WERI-Rb-1 (cell line): ENCODE measurements around the gene C20orf202.

Experiments used
- DNase-seq: peaks from one replicate; pipeline ENCODE4 v3.0.0-alpha.2; 2020
- H3K27ac ChIP-seq: fragments of 250-450 bp; sonication (Bioruptor Pico); 2 replicates; pipeline ENCODE4 v1.5.1; 2020; ENCODE audit warnings: mild to moderate bottlenecking, moderate library complexity
- H3K27me3 ChIP-seq: fragments of 250-450 bp; sonication (Bioruptor Pico); 2 replicates; pipeline ENCODE4 v1.5.1; 2021; ENCODE audit warnings: mild to moderate bottlenecking, low read depth, moderate library complexity; ENCODE audit not compliant: insufficient read depth, severe bottlenecking
- H3K36me3 ChIP-seq: fragments of 250-450 bp; sonication (Bioruptor Pico); 2 replicates; pipeline ENCODE4 v1.5.1; 2020; ENCODE audit warnings: mild to moderate bottlenecking, moderate library complexity
- H3K4me3 ChIP-seq: 2 replicates; pipeline ENCODE4 v1.5.1; 2011; ENCODE audit warnings: low read depth, mild to moderate bottlenecking, control low read depth, low read length
- H3K9me3 ChIP-seq: fragments of 250-450 bp; sonication (Bioruptor Pico); 2 replicates; pipeline ENCODE4 v1.5.1; 2021; ENCODE audit warnings: mild to moderate bottlenecking, moderate library complexity; ENCODE audit not compliant: severe bottlenecking
- CTCF ChIP-seq: IDR thresholded peaks from 2 replicates; pipeline ENCODE4 v1.5.1; 2011; ENCODE audit warnings: low read depth, mild to moderate bottlenecking, control low read depth, inconsistent platforms, low read length

Gene C20orf202

GRCh38 chr20:1225263-1225782 is 22.1 kb downstream of the C20orf202 start:
- Histone ChIP-seq H3K9me3 (peaks cover 12% of the 10 kb centered on the region), H3K4me3 (peak overlapping the region; percentile 44), H3K36me3 (no peaks in the 10 kb centered on the region), H3K27me3 (no peaks in the 10 kb centered on the region), H3K27ac (no peak overlapping the region)
- DNase-seq, result no peak
- no peak for TF ChIP-seq CTCF

- H3K4me3 ChIP-seq, result peak within 1 kb of the TSS; percentile 84
- no peak for TF ChIP-seq CTCF
- peak; percentile 87 for DNase-seq
- H3K27ac ChIP-seq, result peak within 1 kb of the TSS; percentile 58
- no peaks in the 10 kb centered on the region for H3K36me3 ChIP-seq
- H3K27me3 ChIP-seq, result no peaks in the 10 kb centered on the region
- peaks cover 12% of the 10 kb centered on the region for H3K9me3 ChIP-seq
Observed at GRCh38 chr20:1225783-1226654, 22.8 kb downstream of the C20orf202 start, which contains the start of gene RAD21L1. Gene RAD21L1, plus strand, starts transcription at chr20:1226044. Its CDS starts 2,410 bp downstream, at chr20:1228454.

GRCh38 chr20:1229541-1229940 is 26.3 kb downstream of the C20orf202 start:
- H3K9me3 ChIP-seq, result no peaks in the 10 kb centered on the region
- H3K27ac ChIP-seq, result no peak overlapping the region
- H3K36me3 ChIP-seq, result no peaks in the 10 kb centered on the region
- TF ChIP-seq CTCF, result no peak
- H3K4me3 ChIP-seq, result no peak overlapping the region
- no peak for DNase-seq
- no peaks in the 10 kb centered on the region for H3K27me3 ChIP-seq

GRCh38 chr20:1232286-1233111 is 29.2 kb downstream of the C20orf202 start:
- H3K27ac ChIP-seq, result no peak overlapping the region
- no peak for TF ChIP-seq CTCF
- no peak for DNase-seq
- H3K36me3 ChIP-seq, result no peaks in the 10 kb centered on the region
- no peaks in the 10 kb centered on the region for H3K9me3 ChIP-seq
- H3K27me3 ChIP-seq, result no peaks in the 10 kb centered on the region
- no peak overlapping the region for H3K4me3 ChIP-seq

- no peak overlapping the region for H3K4me3 ChIP-seq
- no peaks in the 10 kb centered on the region for H3K36me3 ChIP-seq
- no peak for TF ChIP-seq CTCF
- no peaks in the 10 kb centered on the region for H3K27me3 ChIP-seq
- no peaks in the 10 kb centered on the region for H3K9me3 ChIP-seq
- no peak overlapping the region for H3K27ac ChIP-seq
- no peak for DNase-seq
Observed at GRCh38 chr20:1240549-1240948, 37.3 kb downstream of the C20orf202 start.
